HG03045 (cell line): ENCODE data around the gene KLK2.

Source experiments
- ATAC-seq: cut with Tn5 transposase; IDR thresholded peaks from one replicate; pipeline ENCODE4 v1.9.1; 2021; ENCODE audit warnings: mild to moderate bottlenecking, moderate library complexity; ENCODE audit not compliant: unreplicated experiment

KLK2 gene

GRCh38 chr19:50921426-50922316 lies 48.4 kb downstream of the KLK2 start:
- no peak for ATAC-seq

GRCh38 chr19:50922317-50922853 lies 49.1 kb downstream of the KLK2 start:
- peak; percentile 62 for ATAC-seq

GRCh38 chr19:50924586-50924985 lies 51.3 kb downstream of the KLK2 start:
- no peak for ATAC-seq

- ATAC-seq: no peak
Measured at GRCh38 chr19:50925734-50926133, 52.5 kb downstream of the KLK2 start.

- no peak for ATAC-seq
Measured at GRCh38 chr19:50926144-50926543, 52.9 kb downstream of the KLK2 start.

GRCh38 chr19:50928831-50929230 lies 55.6 kb downstream of the KLK2 start:
- ATAC-seq: no peak
